Measurements from ENCODE around the gene UBN1. TPM values are rescaled to one million over a fixed set of nuclear protein-coding genes. Genes with fewer than 3 reads are reported as not detected.

Gene UBN1
- total and polyA plus RNA-seq, 4 donors = 7.3 to 19.7 (median 14.2) TPM

- no peak for DNase-seq (ENCODE audit: low spot score)
- TF ChIP-seq TAF1 (conservative IDR thresholded peaks at IDR 0.05) (no peak), FOXA2 (IDR thresholded peaks at IDR 0.05) (no peak), YY1 (IDR thresholded peaks at IDR 0.05) (no peak), EGR1 (IDR thresholded peaks at IDR 0.05; ENCODE audit: low read depth in 2 of 2) (no peak), GABPA (IDR thresholded peaks at IDR 0.05 in 1 of 2, conservative IDR thresholded peaks at IDR 0.05 in 1 of 2) (no peak)
- no peaks in the 10 kb centered on the region for H3K4me1 ChIP-seq (ENCODE audit: control insufficient read depth in 4 of 4, insufficient read depth in 4 of 4, low read length in 3 of 4)
- no peak overlapping the region for H3K9ac ChIP-seq (ENCODE audit: low read depth in 1 of 2, low read length in 2 of 2)
- 89% methylated on average over 7 of the region's 7 CpGs for WGBS
- no peaks in the 10 kb centered on the region for H3K9me3 ChIP-seq (ENCODE audit: control insufficient read depth in 4 of 4, low read length in 3 of 4)
- H3K36me3 ChIP-seq (ENCODE audit: control insufficient read depth in 4 of 4, insufficient read depth in 3 of 4, low read depth in 1 of 4, low read length in 3 of 4) = peaks cover 16 to 66% (median 47%) of the 10 kb centered on the region in 4 donors
- H3K27ac ChIP-seq (ENCODE audit: low read depth in 1 of 2, low read length in 2 of 2) = no peak overlapping the region
- H3K27me3 ChIP-seq (ENCODE audit: control insufficient read depth in 4 of 4, insufficient read depth in 4 of 4, low read length in 3 of 4) = no peaks in the 10 kb centered on the region
- no peak overlapping the region for H3K4me3 ChIP-seq (ENCODE audit: low read depth in 1 of 3, low read length in 3 of 3)
These were observed 16.9 kb upstream of the UBN1 start for GRCh38 chr16:4830408-4830807.

DNA sequence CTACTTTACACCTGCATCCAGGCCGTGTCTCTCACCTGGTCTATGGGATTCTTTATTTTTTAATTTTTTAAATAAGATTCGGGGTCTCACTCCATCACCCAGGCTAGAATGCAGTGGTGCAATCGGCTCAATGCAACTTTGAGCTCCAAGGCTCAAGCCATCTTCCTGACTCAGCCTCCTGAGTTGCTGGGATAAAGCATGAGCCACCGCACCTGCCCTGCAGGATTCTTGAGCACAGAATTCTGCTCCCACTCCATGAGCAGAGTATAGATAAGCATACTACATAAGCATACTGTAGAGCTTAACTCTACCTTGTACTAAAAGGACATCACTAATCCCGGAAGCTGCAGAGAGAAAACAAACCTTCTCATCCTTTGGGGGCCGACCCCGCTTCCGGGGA is 15.7 kb upstream of the UBN1 start:
- no peaks in the 10 kb centered on the region for H3K27me3 ChIP-seq (ENCODE audit: control insufficient read depth in 4 of 4, insufficient read depth in 4 of 4, low read length in 3 of 4)
- H3K4me1 ChIP-seq (ENCODE audit: control insufficient read depth in 4 of 4, insufficient read depth in 4 of 4, low read length in 3 of 4) = no peaks in the 10 kb centered on the region
- no peak for DNase-seq (ENCODE audit: low spot score)
- no peak overlapping the region for H3K4me3 ChIP-seq (ENCODE audit: low read depth in 1 of 3, low read length in 3 of 3)
- H3K9me3 ChIP-seq (ENCODE audit: control insufficient read depth in 4 of 4, low read length in 3 of 4) = no peaks in the 10 kb centered on the region
- H3K27ac ChIP-seq (ENCODE audit: low read depth in 1 of 2, low read length in 2 of 2) = no peak overlapping the region
- TF ChIP-seq HNF4G (IDR thresholded peaks at IDR 0.05) = no peak
- no peak for TF ChIP-seq FOXA2 (IDR thresholded peaks at IDR 0.05)
- no peak for TF ChIP-seq EGR1 (IDR thresholded peaks at IDR 0.05; ENCODE audit: low read depth in 2 of 2)
- no peak for TF ChIP-seq GABPA (IDR thresholded peaks at IDR 0.05 in 1 of 2, conservative IDR thresholded peaks at IDR 0.05 in 1 of 2)
- WGBS = 97% methylated on average over 8 of the region's 8 CpGs
- H3K36me3 ChIP-seq (ENCODE audit: control insufficient read depth in 4 of 4, insufficient read depth in 3 of 4, low read depth in 1 of 4, low read length in 3 of 4) = peaks cover 16 to 56% (median 43%) of the 10 kb centered on the region in 4 donors
- H3K9ac ChIP-seq (ENCODE audit: low read depth in 1 of 2, low read length in 2 of 2) = no peak overlapping the region

- Histone ChIP-seq H3K4me3 (ENCODE audit: low read depth in 1 of 3, low read length in 3 of 3) (no peak overlapping the region), H3K4me1 (ENCODE audit: control insufficient read depth in 4 of 4, insufficient read depth in 4 of 4, low read length in 3 of 4) (no peaks in the 10 kb centered on the region), H3K9ac (ENCODE audit: low read depth in 1 of 2, low read length in 2 of 2) (no peak overlapping the region), H3K27me3 (ENCODE audit: control insufficient read depth in 4 of 4, insufficient read depth in 4 of 4, low read length in 3 of 4) (no peaks in the 10 kb centered on the region), H3K9me3 (ENCODE audit: control insufficient read depth in 4 of 4, low read length in 3 of 4) (no peaks in the 10 kb centered on the region), H3K36me3 (ENCODE audit: control insufficient read depth in 4 of 4, insufficient read depth in 3 of 4, low read depth in 1 of 4, low read length in 3 of 4) (peaks cover 16 to 55% (median 38%) of the 10 kb centered on the region in 4 donors), H3K27ac (ENCODE audit: low read depth in 1 of 2, low read length in 2 of 2) (no peak overlapping the region)
- TF ChIP-seq YY1 (IDR thresholded peaks at IDR 0.05) (no peak), RAD21 (IDR thresholded peaks at IDR 0.05) (no peak), GABPA (IDR thresholded peaks at IDR 0.05 in 1 of 2, conservative IDR thresholded peaks at IDR 0.05 in 1 of 2) (no peak), FOXA1 (IDR thresholded peaks at IDR 0.05) (no peak), FOXA2 (IDR thresholded peaks at IDR 0.05) (no peak), HNF4G (IDR thresholded peaks at IDR 0.05) (no peak), EGR1 (IDR thresholded peaks at IDR 0.05; ENCODE audit: low read depth in 2 of 2) (no peak), JUND (IDR thresholded peaks at IDR 0.05) (no peak)
- TF ChIP-seq, protein P1, sequence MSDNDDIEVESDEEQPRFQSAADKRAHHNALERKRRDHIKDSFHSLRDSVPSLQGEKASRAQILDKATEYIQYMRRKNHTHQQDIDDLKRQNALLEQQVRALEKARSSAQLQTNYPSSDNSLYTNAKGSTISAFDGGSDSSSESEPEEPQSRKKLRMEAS (IDR thresholded peaks at IDR 0.05) = no peak
- 85% methylated on average over 6 of the region's 6 CpGs for WGBS
- DNase-seq (ENCODE audit: low spot score) = no peak
These were observed 14.5 kb upstream of the UBN1 start for GRCh38 chr16:4832698-4833343.

GRCh38 chr16:4833584-4833983 is 13.7 kb upstream of the UBN1 start:
- DNase-seq (ENCODE audit: low spot score) = no peak
- no peaks in the 10 kb centered on the region for H3K4me1 ChIP-seq (ENCODE audit: control insufficient read depth in 4 of 4, insufficient read depth in 4 of 4, low read length in 3 of 4)
- H3K4me3 ChIP-seq (ENCODE audit: low read depth in 1 of 3, low read length in 3 of 3) = no peak overlapping the region
- H3K27ac ChIP-seq (ENCODE audit: low read depth in 1 of 2, low read length in 2 of 2) = no peak overlapping the region
- WGBS = 91% methylated on average over 1 of the region's 1 CpG
- no peaks in the 10 kb centered on the region for H3K27me3 ChIP-seq (ENCODE audit: control insufficient read depth in 4 of 4, insufficient read depth in 4 of 4, low read length in 3 of 4)
- no peaks in the 10 kb centered on the region for H3K9me3 ChIP-seq (ENCODE audit: control insufficient read depth in 4 of 4, low read length in 3 of 4)
- H3K9ac ChIP-seq (ENCODE audit: low read depth in 1 of 2, low read length in 2 of 2) = no peak overlapping the region
- H3K36me3 ChIP-seq (ENCODE audit: control insufficient read depth in 4 of 4, insufficient read depth in 3 of 4, low read depth in 1 of 4, low read length in 3 of 4) = peaks cover 14 to 55% (median 36%) of the 10 kb centered on the region in 4 donors
- TF ChIP-seq TAF1 (conservative IDR thresholded peaks at IDR 0.05) (no peak), EGR1 (IDR thresholded peaks at IDR 0.05; ENCODE audit: low read depth in 2 of 2) (no peak), RXRA (IDR thresholded peaks at IDR 0.05) (no peak), HNF4G (IDR thresholded peaks at IDR 0.05) (no peak), NR2F2 (IDR thresholded peaks at IDR 0.05) (no peak), JUND (IDR thresholded peaks at IDR 0.05) (no peak), REST (IDR thresholded peaks at IDR 0.05) (no peak)
- TF ChIP-seq, protein P2, sequence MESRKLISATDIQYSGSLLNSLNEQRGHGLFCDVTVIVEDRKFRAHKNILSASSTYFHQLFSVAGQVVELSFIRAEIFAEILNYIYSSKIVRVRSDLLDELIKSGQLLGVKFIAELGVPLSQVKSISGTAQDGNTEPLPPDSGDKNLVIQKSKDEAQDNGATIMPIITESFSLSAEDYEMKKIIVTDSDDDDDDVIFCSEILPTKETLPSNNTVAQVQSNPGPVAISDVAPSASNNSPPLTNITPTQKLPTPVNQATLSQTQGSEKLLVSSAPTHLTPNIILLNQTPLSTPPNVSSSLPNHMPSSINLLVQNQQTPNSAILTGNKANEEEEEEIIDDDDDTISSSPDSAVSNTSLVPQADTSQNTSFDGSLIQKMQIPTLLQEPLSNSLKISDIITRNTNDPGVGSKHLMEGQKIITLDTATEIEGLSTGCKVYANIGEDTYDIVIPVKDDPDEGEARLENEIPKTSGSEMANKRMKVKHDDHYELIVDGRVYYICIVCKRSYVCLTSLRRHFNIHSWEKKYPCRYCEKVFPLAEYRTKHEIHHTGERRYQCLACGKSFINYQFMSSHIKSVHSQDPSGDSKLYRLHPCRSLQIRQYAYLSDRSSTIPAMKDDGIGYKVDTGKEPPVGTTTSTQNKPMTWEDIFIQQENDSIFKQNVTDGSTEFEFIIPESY (IDR thresholded peaks at IDR 0.05) = no peak
- TF ChIP-seq, protein P3, sequence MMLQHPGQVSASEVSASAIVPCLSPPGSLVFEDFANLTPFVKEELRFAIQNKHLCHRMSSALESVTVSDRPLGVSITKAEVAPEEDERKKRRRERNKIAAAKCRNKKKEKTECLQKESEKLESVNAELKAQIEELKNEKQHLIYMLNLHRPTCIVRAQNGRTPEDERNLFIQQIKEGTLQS (IDR thresholded peaks at IDR 0.05) = no peak

All from liver (tissue), 9 donors.